Right lobe of liver (tissue), 6 donors: ENCODE measurements around the gene OTOA. TPM values are rescaled to one million over a fixed set of nuclear protein-coding genes. Genes with fewer than 3 reads are reported as not detected.

Source experiments
- ATAC-seq, 4 donors: fragments of 200-7000 bp; cut with Tn5 transposase; one replicate each; pipeline ENCODE4 v1.9.1; 2020; ENCODE audit warnings: mild to moderate bottlenecking in 4 of 4, moderate library complexity in 4 of 4
- DNase-seq, 3 donors: peaks; one replicate each; pipeline ENCODE4 v3.0.0-alpha.2; 2020
- H3K27ac ChIP-seq, 3 donors: fragments of 200-600 bp; one replicate each; pipeline ENCODE4 v1.8.0; 2022
- H3K27me3 ChIP-seq, 2 donors: fragments of 200-600 bp; one replicate each; pipeline ENCODE4 v1.8.0; 2022
- H3K36me3 ChIP-seq, 4 donors: fragments of 200-600 bp; sonication (generic) in 1 of 4; one replicate each; pipeline versions ENCODE4 v1.5.1 to v1.8.0; 2017 to 2022; ENCODE audit warnings: control low read depth in 1 of 4
- H3K4me1 ChIP-seq, 4 donors: fragments of 200-600 bp; sonication (generic) in 1 of 4; one replicate each; pipeline versions ENCODE4 v1.5.1 to v1.8.0; 2017 to 2022; ENCODE audit warnings: control low read depth in 1 of 4
- H3K4me3 ChIP-seq, 3 donors: fragments of 200-600 bp; one replicate each; pipeline ENCODE4 v1.8.0; 2022
- H3K9me3 ChIP-seq, 4 donors: fragments of 200-600 bp; sonication (generic) in 1 of 4; one replicate each; pipeline versions ENCODE4 v1.5.1 to v1.8.0; 2017 to 2022; ENCODE audit warnings: control low read depth in 1 of 4
- CTCF ChIP-seq, 4 donors: fragments of 200-600 bp in 3 of 4; fragments of 450-650 bp in 1 of 4; IDR thresholded peaks; one replicate each; pipeline versions ENCODE4 v1.5.1 to v1.8.0; 2016 to 2022; ENCODE audit warnings: antibody characterized with exemption in 4 of 4, mild to moderate bottlenecking in 2 of 4
- POLR2A ChIP-seq: fragments of 450-650 bp; IDR thresholded peaks from one replicate; pipeline ENCODE4 v1.6.1; 2017; ENCODE audit warnings: antibody characterized with exemption, mild to moderate bottlenecking
- WGBS: methylation state at CpG from one replicate; pipeline ENCODE4 v1.1.6; 2018; ENCODE audit warnings: low coverage, low lambda C conversion rate; ENCODE audit not compliant: insufficient coverage; ENCODE audit errors: missing lambda C conversion rate; 5-methylcytosine and 5-hydroxymethylcytosine counted together
- intact Hi-C, 2 donors: fragments of 100-400 bp; cut with DNase I; formaldehyde crosslinking; loops; one replicate each; pipeline versions ENCODE4 v1.11.2 to v1.14.1; 2022
- total RNA-seq, 6 experiments: library from RNA; depleted of rRNA in 2 of 6; stranded (reverse); fragments of >200 nt in 2 of 6; fragmentation: NEBNext Ultra II Directional in 3 of 6; extraction: Animal tissue kit (Norgen Biotek cat#: 25700) in 3 of 6; gene quantifications; one replicate each; pipeline versions ENCODE4 v1.1.0 to v1.2.4, GENCODE V29; 2016 to 2023
- donor health status: DM: no; HTN: yes; CAD: no.
- donor health status: DM: no; HTN: no; CAD: no.
- donor health status: DM: no; HTN: no; CAD: no.
- donor health status: DM: no; HTN: yes; CAD: no.
- donor health status: DM: no; HTN: yes; CAD: no.

The OTOA gene
- total RNA-seq, 6 experiments from 2014 or later: 0.12 to 0.25 (median 0.17) TPM; not detected in 2

- no peak for ATAC-seq
- no peaks in the 10 kb centered on the region for H3K36me3 ChIP-seq
- WGBS: 66% methylated on average over 6 of the region's 6 CpGs
- H3K4me3 ChIP-seq: no peak overlapping the region
- TF ChIP-seq CTCF (IDR thresholded peaks at IDR 0.05) (no peak), POLR2A (no peak)
- no peaks in the 10 kb centered on the region for H3K9me3 ChIP-seq
- intact Hi-C loops: no loop called here
- no peaks in the 10 kb centered on the region for H3K27me3 ChIP-seq
- DNase-seq: no peak
- no peak overlapping the region for H3K27ac ChIP-seq
- H3K4me1 ChIP-seq: peaks cover 0 to 23% (median 0%) of the 10 kb centered on the region in 4 donors
Observed at GRCh38 chr16:21641916-21642315, 21.9 kb upstream of the OTOA start.

- Histone ChIP-seq H3K36me3 (no peaks in the 10 kb centered on the region), H3K9me3 (no peaks in the 10 kb centered on the region), H3K4me3 (no peak overlapping the region), H3K4me1 (peaks cover 0 to 23% (median 0%) of the 10 kb centered on the region in 4 donors), H3K27ac (no peak overlapping the region), H3K27me3 (no peaks in the 10 kb centered on the region)
- ATAC-seq (no peak), DNase-seq (no peak)
- intact Hi-C loops: no loop called here
- WGBS: 54% methylated on average over 7 of the region's 7 CpGs
- TF ChIP-seq POLR2A (no peak), CTCF (IDR thresholded peaks at IDR 0.05) (no peak)
Observed at GRCh38 chr16:21642861-21643260, 20.9 kb upstream of the OTOA start.

GRCh38 chr16:21643785-21644184, 20.0 kb upstream of the OTOA start:
- no peaks in the 10 kb centered on the region for H3K27me3 ChIP-seq
- 92% methylated on average over 3 of the region's 3 CpGs for WGBS
- no peak for DNase-seq
- peaks cover 0 to 23% (median 0%) of the 10 kb centered on the region in 4 donors for H3K4me1 ChIP-seq
- no peak overlapping the region for H3K4me3 ChIP-seq
- no peak for ATAC-seq
- TF ChIP-seq POLR2A (no peak), CTCF (IDR thresholded peaks at IDR 0.05) (no peak)
- H3K36me3 ChIP-seq: no peaks in the 10 kb centered on the region
- intact Hi-C loops: no loop called here
- H3K27ac ChIP-seq: no peak overlapping the region
- H3K9me3 ChIP-seq: no peaks in the 10 kb centered on the region

- ATAC-seq (no peak), DNase-seq (no peak)
- Histone ChIP-seq H3K9me3 (no peaks in the 10 kb centered on the region), H3K36me3 (no peaks in the 10 kb centered on the region), H3K4me1 (peaks cover 0 to 23% (median 0%) of the 10 kb centered on the region in 4 donors), H3K4me3 (no peak overlapping the region), H3K27me3 (no peaks in the 10 kb centered on the region), H3K27ac (peak overlapping the region in 2 of 3 donors; percentile 3 to 66)
- TF ChIP-seq CTCF (IDR thresholded peaks at IDR 0.05) (no peak), POLR2A (no peak)
- intact Hi-C loops: no loop called here
- WGBS: 87% methylated on average over 4 of the region's 4 CpGs
Observed at GRCh38 chr16:21644674-21645073, 19.1 kb upstream of the OTOA start.

- no peaks in the 10 kb centered on the region for H3K36me3 ChIP-seq
- peak overlapping the region in 1 of 3 donors; percentile 17 for H3K4me3 ChIP-seq
- intact Hi-C loops: no loop called here
- H3K27me3 ChIP-seq: no peaks in the 10 kb centered on the region
- H3K4me1 ChIP-seq: peaks cover 0 to 23% (median 0%) of the 10 kb centered on the region in 4 donors
- H3K9me3 ChIP-seq: no peaks in the 10 kb centered on the region
- peak overlapping the region; percentile 17 to 66 (median 49) for H3K27ac ChIP-seq
- TF ChIP-seq CTCF (IDR thresholded peaks at IDR 0.05): no peak
- TF ChIP-seq POLR2A: no peak
- 44% methylated on average over 7 of the region's 9 CpGs for WGBS
- ATAC-seq (peak; percentile 47 to 66 (median 56)), DNase-seq (no peak)
Observed at GRCh38 chr16:21645261-21645721, 18.5 kb upstream of the OTOA start.
